Ovary (tissue), 9 donors: Measurements from ENCODE around the gene ASPHD2. TPM values are rescaled to one million over a fixed set of nuclear protein-coding genes. Genes with fewer than 3 reads are reported as not detected.
"Not testable (repeated sequence)": the region's sequence is repeated elsewhere in the genome, so short reads cannot be mapped to it uniquely, and the experiment has no call there.

ENCODE experiments used
- DNase-seq, 5 donors: peaks; one replicate each; pipeline ENCODE4 v3.0.0-alpha.2; 2019 to 2020
- H3K27ac ChIP-seq, 2 donors: fragments of 200-600 bp; one replicate each; pipeline versions ENCODE4 v1.5.1 to v1.8.0; 2019 to 2022
- H3K27me3 ChIP-seq: fragments of 200-600 bp; one replicate; pipeline ENCODE4 v1.8.0; 2022
- H3K36me3 ChIP-seq: fragments of 200-600 bp; sonication (generic); one replicate; pipeline ENCODE4 v1.5.1; 2019
- H3K4me1 ChIP-seq: one replicate; pipeline ENCODE4 v1.8.1; 2013; ENCODE audit warnings: mild to moderate bottlenecking, moderate library complexity; ENCODE audit not compliant: insufficient read depth
- H3K4me3 ChIP-seq: fragments of 200-600 bp; sonication (generic); one replicate; pipeline ENCODE4 v1.5.1; 2017
- H3K9me3 ChIP-seq, 2 donors: fragments of 200-600 bp in 1 of 2; sonication (generic) in 1 of 2; one replicate each; pipeline versions ENCODE4 v1.5.1 to v1.8.1; 2013 to 2019; ENCODE audit warnings: mild to moderate bottlenecking in 1 of 2, moderate library complexity in 1 of 2
- EP300 ChIP-seq: sonication (generic); formaldehyde crosslinking; IDR thresholded peaks from one replicate; pipeline ENCODE4 v1.6.1; 2017; ENCODE audit warnings: antibody characterized with exemption
- POLR2A ChIP-seq: fragments of 450-650 bp; IDR thresholded peaks from one replicate; pipeline ENCODE4 v1.6.1; 2017; ENCODE audit warnings: antibody characterized with exemption, mild to moderate bottlenecking, moderate library complexity
- WGBS, 3 donors: extraction: QIAGEN DNeasy Blood & Tissue Kit in 1 of 3; methylation state at CpG; one replicate each; pipeline versions ENCODE4 v1.1.5 to v1.1.7; 2013 to 2017; 5-methylcytosine and 5-hydroxymethylcytosine counted together
- intact Hi-C, 4 donors: fragments of 100-400 bp; cut with DNase I; formaldehyde crosslinking; loops; one replicate each; pipeline versions ENCODE4 v1.11.0 to v1.15.1; 2022 to 2023
- polyA plus RNA-seq, 2 donors: library from polyadenylated mRNA; stranded (reverse); fragments of 200-250 nt in 1 of 2; fragments of 350-450 nt in 1 of 2; fragmentation: Illumina TruSeq in 1 of 2; extraction: RNeasy Lipid Tissue Mini Kit (QIAGEN cat#74804) in 1 of 2; gene quantifications; one replicate each; pipeline ENCODE4 v1.2.3, GENCODE V29; 2013 to 2014
- total RNA-seq, 7 donors: library from RNA; depleted of rRNA in 2 of 7; stranded (reverse); fragments of >200 nt in 2 of 7; fragmentation: NEBNext Ultra II Directional in 3 of 7; extraction: Animal tissue kit (Norgen Biotek cat#: 25700) in 3 of 7; gene quantifications; one replicate each; pipeline versions ENCODE4 v1.1.0 to v1.2.4, GENCODE V29; 2016 to 2023
- TF ChIP-seq, protein P1 (sequence below), 3 donors: fragments of 450-650 bp in 2 of 3; fragments of 200-600 bp in 1 of 3; IDR thresholded peaks; one replicate each; pipeline versions ENCODE4 v1.5.1 to v1.8.0; 2016 to 2022; ENCODE audit warnings: antibody characterized with exemption in 3 of 3, mild to moderate bottlenecking in 1 of 3
- donor health status: DM: no; HTN: no; CAD: no; lungs with moderate emphysema.
- donor health status: DM: no; HTN: no; CAD: no.
- donor health status: Bipolar disorder and iron deficiency.
- donor health status: DM: yes; HTN: yes; CAD: no.
- donor health status: DM: no; HTN: no; CAD: no.
- donor health status: DM: yes; HTN: yes; CAD: no.

ASPHD2 gene
- total and polyA plus RNA-seq, 9 donors = 0.28 to 1.4 (median 0.52) TPM

DNA sequence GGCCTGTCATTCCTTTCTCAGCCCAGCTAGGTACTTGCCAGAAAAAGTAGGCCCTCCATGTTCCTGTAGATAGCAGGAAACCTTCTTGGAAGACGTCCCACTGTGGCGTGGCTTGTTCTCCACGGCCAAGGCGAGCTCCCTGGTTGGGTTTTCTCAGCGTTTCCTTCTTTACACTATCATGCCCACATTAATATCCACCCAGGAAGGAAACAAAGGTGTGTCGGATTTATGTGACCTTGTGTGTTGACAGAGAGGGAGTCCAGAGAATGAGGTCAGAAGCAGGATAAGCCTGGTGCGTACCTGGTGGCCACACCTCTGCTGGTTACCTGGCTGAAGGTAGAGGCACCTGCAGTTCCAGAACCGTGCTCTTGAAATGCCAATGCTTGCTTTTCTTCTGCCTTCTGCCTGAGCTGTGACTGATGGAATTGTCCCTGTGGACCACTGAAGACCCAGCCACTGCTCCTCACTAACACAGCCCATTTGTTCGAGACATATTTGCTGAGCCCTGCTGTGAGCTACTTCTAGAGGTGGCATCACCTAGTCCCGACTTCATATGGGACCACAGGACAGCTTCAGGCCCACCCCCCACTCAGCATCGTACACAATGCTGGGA lies 7.9 kb downstream of the ASPHD2 start:
- Histone ChIP-seq H3K9me3 (no peaks in the 10 kb centered on the region), H3K4me1 (no peaks in the 10 kb centered on the region), H3K27ac (no peak overlapping the region), H3K36me3 (no peaks in the 10 kb centered on the region), H3K4me3 (no peak overlapping the region), H3K27me3 (no peaks in the 10 kb centered on the region)
- intact Hi-C loops = no loop called here
- no peak for DNase-seq
- TF ChIP-seq EP300 (no peak), POLR2A (no peak)
- TF ChIP-seq, protein P1, sequence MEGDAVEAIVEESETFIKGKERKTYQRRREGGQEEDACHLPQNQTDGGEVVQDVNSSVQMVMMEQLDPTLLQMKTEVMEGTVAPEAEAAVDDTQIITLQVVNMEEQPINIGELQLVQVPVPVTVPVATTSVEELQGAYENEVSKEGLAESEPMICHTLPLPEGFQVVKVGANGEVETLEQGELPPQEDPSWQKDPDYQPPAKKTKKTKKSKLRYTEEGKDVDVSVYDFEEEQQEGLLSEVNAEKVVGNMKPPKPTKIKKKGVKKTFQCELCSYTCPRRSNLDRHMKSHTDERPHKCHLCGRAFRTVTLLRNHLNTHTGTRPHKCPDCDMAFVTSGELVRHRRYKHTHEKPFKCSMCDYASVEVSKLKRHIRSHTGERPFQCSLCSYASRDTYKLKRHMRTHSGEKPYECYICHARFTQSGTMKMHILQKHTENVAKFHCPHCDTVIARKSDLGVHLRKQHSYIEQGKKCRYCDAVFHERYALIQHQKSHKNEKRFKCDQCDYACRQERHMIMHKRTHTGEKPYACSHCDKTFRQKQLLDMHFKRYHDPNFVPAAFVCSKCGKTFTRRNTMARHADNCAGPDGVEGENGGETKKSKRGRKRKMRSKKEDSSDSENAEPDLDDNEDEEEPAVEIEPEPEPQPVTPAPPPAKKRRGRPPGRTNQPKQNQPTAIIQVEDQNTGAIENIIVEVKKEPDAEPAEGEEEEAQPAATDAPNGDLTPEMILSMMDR (IDR thresholded peaks at IDR 0.05) = no peak
- 61 to 74% (median 72%) methylated on average over 11 of the region's 11 CpGs for WGBS, 3 donors

DNA sequence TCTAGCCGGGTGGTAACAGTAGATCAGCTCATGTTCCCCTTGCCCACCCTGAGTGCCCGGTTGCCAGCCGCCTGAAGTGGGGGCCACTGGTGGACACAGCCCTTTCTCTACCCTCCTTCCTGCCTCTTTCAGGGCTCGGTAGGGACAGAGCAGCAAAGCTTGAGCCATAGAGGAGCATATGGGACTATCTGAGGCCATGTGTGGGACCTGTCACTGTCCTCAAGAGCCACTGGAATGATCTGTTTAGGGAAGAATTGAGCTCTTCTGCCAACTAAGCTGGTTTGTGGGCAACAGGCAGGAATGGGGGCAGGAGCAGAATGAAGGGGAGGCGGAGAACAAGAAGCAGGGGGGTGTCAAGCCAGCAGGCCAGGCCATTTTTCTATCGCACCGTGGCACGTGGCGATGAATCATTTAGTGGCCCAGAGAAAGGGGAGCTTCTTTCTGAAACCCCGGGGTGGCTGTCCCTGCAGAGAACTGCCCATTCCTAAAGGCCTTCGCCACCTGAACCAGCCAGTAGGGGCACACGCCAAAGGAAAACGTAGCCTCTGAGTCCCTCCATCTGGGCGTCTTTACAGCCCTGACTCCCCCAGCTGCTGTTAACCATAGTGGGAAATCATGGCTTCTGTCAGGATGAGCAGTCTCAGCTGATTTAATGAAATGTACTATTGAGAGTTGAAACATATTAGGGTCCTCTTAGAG lies 8.8 kb downstream of the ASPHD2 start:
- intact Hi-C loops = no loop called here
- no peak overlapping the region for H3K27ac ChIP-seq
- WGBS, 3 donors = 75 to 83% (median 83%) methylated on average over 14 of the region's 14 CpGs

DNA sequence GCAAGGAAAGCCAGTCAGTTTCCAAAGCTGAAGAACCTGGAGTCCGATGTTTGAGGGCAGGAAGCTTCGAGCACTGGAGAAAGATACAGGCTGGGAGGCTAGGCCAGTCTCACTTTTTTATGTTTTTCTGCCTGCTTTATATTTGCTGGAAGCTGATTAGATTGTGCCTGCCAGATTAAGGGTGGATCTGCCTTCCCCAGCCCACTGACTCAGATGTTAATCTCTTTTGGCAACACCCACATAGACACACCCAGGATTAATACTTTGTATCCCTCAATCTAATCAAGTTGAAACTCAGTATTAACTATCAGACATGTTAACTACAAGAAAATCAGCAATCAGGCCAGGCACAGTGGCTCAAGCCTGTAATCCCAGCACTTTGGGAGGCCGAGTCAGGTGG lies 9.7 kb downstream of the ASPHD2 start:
- H3K27ac ChIP-seq, H3K27me3 ChIP-seq, DNase-seq, H3K36me3 ChIP-seq, H3K4me3 ChIP-seq, intact Hi-C loops, H3K4me1 ChIP-seq, H3K9me3 ChIP-seq: not testable (repeated sequence)
- 87 to 96% (median 90%) methylated on average over 3 of the region's 3 CpGs for WGBS, 3 donors

More for the DNA sequence above, 8.8 kb downstream of the ASPHD2 start:
- H3K9me3 ChIP-seq = no peaks in the 10 kb centered on the region
- H3K27me3 ChIP-seq = no peaks in the 10 kb centered on the region
- TF ChIP-seq EP300 (no peak), POLR2A (no peak)
- TF ChIP-seq, protein P1 (IDR thresholded peaks at IDR 0.05) = no peak
- H3K4me1 ChIP-seq = no peaks in the 10 kb centered on the region
- no peak for DNase-seq
- H3K4me3 ChIP-seq = no peak overlapping the region
- H3K36me3 ChIP-seq = no peaks in the 10 kb centered on the region

DNA sequence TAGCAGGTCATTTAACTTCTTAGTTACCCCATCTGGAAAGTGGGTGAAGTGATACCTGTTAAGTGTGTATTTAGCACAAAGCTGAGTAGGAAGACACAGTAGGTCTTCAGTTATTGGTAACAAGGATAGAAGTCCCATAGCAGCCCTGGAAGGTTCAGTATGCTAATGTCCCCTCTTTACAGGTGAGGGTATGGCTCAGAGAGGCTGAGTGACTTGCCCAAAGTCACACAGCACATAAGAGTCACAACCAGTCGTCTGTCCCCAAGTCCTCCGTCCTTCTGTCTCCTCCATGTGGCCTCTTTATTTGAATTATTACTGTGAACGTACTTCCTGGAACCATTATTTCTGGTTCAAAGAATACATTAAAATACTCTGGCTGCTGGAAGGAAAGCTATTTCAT lies 10.5 kb downstream of the ASPHD2 start:
- TF ChIP-seq, protein P1 (IDR thresholded peaks at IDR 0.05) = no peak
- no peak for TF ChIP-seq EP300
- no peak for TF ChIP-seq POLR2A
- intact Hi-C loops = no loop called here
- Histone ChIP-seq H3K4me1 (no peaks in the 10 kb centered on the region), H3K9me3 (no peaks in the 10 kb centered on the region), H3K4me3 (no peak overlapping the region), H3K36me3 (no peaks in the 10 kb centered on the region), H3K27ac (no peak overlapping the region), H3K27me3 (no peaks in the 10 kb centered on the region)
- DNase-seq = no peak
- WGBS, 3 donors = 84 to 87% (median 84%) methylated on average over 3 of the region's 3 CpGs

DNA sequence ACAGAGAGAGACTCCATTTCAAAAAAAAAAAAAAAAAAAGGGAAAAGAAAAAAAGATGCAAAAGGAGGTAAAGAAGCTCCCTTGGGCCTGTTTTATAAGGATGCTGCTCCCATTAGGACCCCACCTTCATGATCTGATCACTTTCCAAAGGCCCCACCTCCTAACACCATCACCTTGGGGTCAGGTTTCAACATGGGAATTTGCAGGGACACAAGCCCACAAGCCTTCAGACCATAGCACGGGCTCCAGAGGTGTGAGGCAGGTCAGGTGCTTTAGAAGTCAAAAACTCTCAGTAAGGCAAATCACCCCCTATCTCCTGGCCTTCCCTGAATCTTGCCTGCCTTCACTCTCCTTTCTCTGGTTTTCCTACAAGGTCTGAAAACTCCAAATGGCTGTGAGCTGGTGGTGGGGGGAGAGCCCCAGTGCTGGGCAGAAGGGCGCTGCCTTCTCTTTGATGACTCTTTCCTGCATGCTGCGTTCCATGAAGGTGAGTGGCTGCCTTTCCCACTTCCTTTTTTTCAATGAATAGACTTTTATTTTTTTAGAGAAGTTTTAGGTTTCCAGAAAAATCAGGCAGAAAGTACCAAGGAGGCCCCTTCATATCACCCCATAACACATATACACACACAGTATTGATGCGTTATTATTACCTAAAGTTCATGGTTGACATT lies 13.2 kb downstream of the ASPHD2 start:
- no peaks in the 10 kb centered on the region for H3K4me1 ChIP-seq
- H3K36me3 ChIP-seq = no peaks in the 10 kb centered on the region
- H3K9me3 ChIP-seq = no peaks in the 10 kb centered on the region
- WGBS, 3 donors = 84 to 88% (median 85%) methylated on average over 4 of the region's 4 CpGs
- intact Hi-C loops = no loop called here
- H3K27me3 ChIP-seq = no peaks in the 10 kb centered on the region
- TF ChIP-seq, protein P1 (IDR thresholded peaks at IDR 0.05) = no peak
- TF ChIP-seq POLR2A (no peak), EP300 (no peak)
- no peak overlapping the region for H3K27ac ChIP-seq
- no peak for DNase-seq
- H3K4me3 ChIP-seq = no peak overlapping the region
